Breast epithelium (tissue), 4 donors: Measurements from ENCODE around the gene KCNJ4. TPM values are rescaled to one million over a fixed set of nuclear protein-coding genes. Genes with fewer than 3 reads are reported as not detected.
"Not testable (repeated sequence)": the region's sequence is repeated elsewhere in the genome, so short reads cannot be mapped to it uniquely, and the experiment has no call there.

Experiments
- DNase-seq, 2 donors: peaks; one replicate each; pipeline ENCODE4 v3.0.0-alpha.2; 2019; ENCODE audit warnings: low spot score in 2 of 2
- H3K27ac ChIP-seq, 2 donors: fragments of 200-600 bp; sonication (generic) in 1 of 2; one replicate each; pipeline ENCODE4 v1.5.1; 2016 to 2019; ENCODE audit warnings: mild to moderate bottlenecking in 1 of 2
- H3K27me3 ChIP-seq, 2 donors: fragments of 200-600 bp; sonication (generic) in 1 of 2; one replicate each; pipeline versions ENCODE4 v1.5.1 to v1.6.0; 2017 to 2019; ENCODE audit warnings: control low read depth in 1 of 2, mild to moderate bottlenecking in 1 of 2
- H3K36me3 ChIP-seq: fragments of 200-600 bp; one replicate; pipeline ENCODE4 v1.5.1; 2019
- H3K4me1 ChIP-seq, 2 donors: fragments of 200-600 bp; sonication (generic); one replicate each; pipeline ENCODE4 v1.5.1; 2016 to 2019; ENCODE audit warnings: control low read depth in 1 of 2
- H3K4me3 ChIP-seq, 3 donors: fragments of 200-600 bp; sonication (generic); 1 replicate in 2 of 3; 2 replicates in 1 of 3; pipeline ENCODE4 v1.5.1; 2016 to 2019; ENCODE audit warnings: mild to moderate bottlenecking in 3 of 3, moderate library complexity in 2 of 3
- H3K9me3 ChIP-seq, 2 donors: fragments of 200-600 bp; sonication (generic) in 1 of 2; one replicate each; pipeline ENCODE4 v1.5.1; 2016 to 2019; ENCODE audit warnings: control low read depth in 1 of 2
- CTCF ChIP-seq, 3 donors: fragments of 450-650 bp; IDR thresholded peaks; one replicate each; pipeline ENCODE4 v1.5.1; 2016 to 2017; ENCODE audit warnings: antibody characterized with exemption in 3 of 3, mild to moderate bottlenecking in 3 of 3, moderate library complexity in 3 of 3
- POLR2A ChIP-seq: fragments of 450-650 bp; IDR thresholded peaks from one replicate; pipeline ENCODE4 v1.6.1; 2016; ENCODE audit warnings: antibody characterized with exemption, mild to moderate bottlenecking, moderate library complexity
- POLR2AphosphoS5 ChIP-seq, 3 donors: sonication (generic); formaldehyde crosslinking; IDR thresholded peaks; one replicate each; pipeline ENCODE4 v1.6.1; 2017; ENCODE audit warnings: antibody characterized with exemption in 3 of 3
- intact Hi-C: fragments of 100-400 bp; cut with DNase I; formaldehyde crosslinking; loops from one replicate; pipeline ENCODE4 v1.15.1; 2023; ENCODE audit warnings: low total_unique reads
- total RNA-seq, 3 donors: library from RNA; depleted of rRNA; stranded (reverse); fragments of >200 nt; gene quantifications; one replicate each; pipeline ENCODE4 v1.1.0, GENCODE V29; 2016

The KCNJ4 gene
- total RNA-seq, 3 donors from 2014 or later = not detected

GRCh38 chr22:38406617-38407016, 48.4 kb downstream of the KCNJ4 start:
- intact Hi-C loops = no loop called here
- no peak for DNase-seq
- Histone ChIP-seq H3K27ac (no peak overlapping the region), H3K9me3 (no peaks in the 10 kb centered on the region), H3K36me3 (no peaks in the 10 kb centered on the region), H3K27me3 (no peaks in the 10 kb centered on the region), H3K4me3 (no peak overlapping the region), H3K4me1 (no peaks in the 10 kb centered on the region)
- TF ChIP-seq POLR2AphosphoS5 (IDR thresholded peaks at IDR 0.05) (no peak), POLR2A (no peak), CTCF (IDR thresholded peaks at IDR 0.05) (no peak)

- Histone ChIP-seq H3K36me3 (no peaks in the 10 kb centered on the region), H3K4me1 (no peaks in the 10 kb centered on the region), H3K27ac (no peak overlapping the region), H3K4me3 (no peak overlapping the region), H3K27me3 (no peaks in the 10 kb centered on the region), H3K9me3 (no peaks in the 10 kb centered on the region)
- TF ChIP-seq POLR2AphosphoS5 (IDR thresholded peaks at IDR 0.05) = no peak
- TF ChIP-seq CTCF (IDR thresholded peaks at IDR 0.05) = no peak
- TF ChIP-seq POLR2A = no peak
- intact Hi-C loops = no loop called here
- DNase-seq = no peak
These were observed 50.6 kb downstream of the KCNJ4 start for GRCh38 chr22:38404419-38404818.

- Histone ChIP-seq H3K27me3 (no peaks in the 10 kb centered on the region), H3K4me1 (no peaks in the 10 kb centered on the region), H3K4me3 (no peak overlapping the region), H3K9me3 (no peaks in the 10 kb centered on the region), H3K27ac (no peak overlapping the region), H3K36me3 (no peaks in the 10 kb centered on the region)
- intact Hi-C loops = no loop called here
- no peak for TF ChIP-seq POLR2A
- TF ChIP-seq CTCF (IDR thresholded peaks at IDR 0.05) = no peak
- TF ChIP-seq POLR2AphosphoS5 (IDR thresholded peaks at IDR 0.05) = no peak
- DNase-seq = peak in 1 of 2 donors; percentile 16
These were observed 51.2 kb downstream of the KCNJ4 start for GRCh38 chr22:38403812-38404211.

- TF ChIP-seq CTCF (IDR thresholded peaks at IDR 0.05) (no peak), POLR2A (no peak), POLR2AphosphoS5 (IDR thresholded peaks at IDR 0.05) (no peak)
- Histone ChIP-seq H3K36me3 (no peaks in the 10 kb centered on the region), H3K27me3 (no peaks in the 10 kb centered on the region), H3K9me3 (no peaks in the 10 kb centered on the region), H3K27ac (no peak overlapping the region), H3K4me3 (no peak overlapping the region), H3K4me1 (no peaks in the 10 kb centered on the region)
- intact Hi-C loops = no loop called here
- no peak for DNase-seq
These were observed 52.8 kb downstream of the KCNJ4 start for GRCh38 chr22:38402204-38402603.

- Histone ChIP-seq H3K4me1 (no peaks in the 10 kb centered on the region), H3K36me3 (no peaks in the 10 kb centered on the region), H3K9me3 (no peaks in the 10 kb centered on the region), H3K4me3 (no peak overlapping the region), H3K27ac (no peak overlapping the region), H3K27me3 (no peaks in the 10 kb centered on the region)
- TF ChIP-seq POLR2A = no peak
- TF ChIP-seq CTCF (IDR thresholded peaks at IDR 0.05) = no peak
- no peak for TF ChIP-seq POLR2AphosphoS5 (IDR thresholded peaks at IDR 0.05)
- peak in 1 of 2 donors; percentile 13 for DNase-seq
- intact Hi-C loops = no loop called here
These were observed 53.5 kb downstream of the KCNJ4 start for GRCh38 chr22:38401336-38402084.

GRCh38 chr22:38400256-38400655, 54.7 kb downstream of the KCNJ4 start:
- H3K4me1 ChIP-seq, H3K27ac ChIP-seq, DNase-seq, H3K36me3 ChIP-seq, H3K4me3 ChIP-seq, H3K27me3 ChIP-seq, H3K9me3 ChIP-seq, intact Hi-C loops: not testable (repeated sequence)
